Measurements from ENCODE around the gene ADAM11.

The ADAM11 gene

DNA sequence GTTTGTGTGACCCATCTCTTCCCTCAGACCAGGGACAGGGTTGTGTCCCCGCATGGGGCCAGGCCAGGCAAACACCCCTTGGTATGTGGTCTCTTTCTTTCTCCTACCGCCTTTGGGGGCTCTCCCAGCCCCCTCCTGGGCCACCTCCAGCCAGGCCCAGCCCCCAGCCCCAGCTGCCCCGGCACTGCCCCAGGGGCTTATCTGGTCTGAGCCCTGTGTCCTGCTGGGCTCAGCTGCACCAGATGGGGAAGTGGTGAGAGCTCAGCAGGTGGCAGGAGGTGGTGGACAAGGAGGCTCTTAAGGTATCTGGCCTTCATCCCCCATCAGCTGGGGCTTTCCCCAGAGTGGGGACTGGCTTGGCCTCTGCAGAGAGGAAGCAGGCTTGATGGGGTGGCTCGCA, 8.7 kb downstream of the ADAM11 start:
- no peak for TF ChIP-seq CTCF (IDR thresholded peaks at IDR 0.05; ENCODE audit: low read depth, low read length)
- Histone ChIP-seq H3K27me3 (ENCODE audit: insufficient read depth, low read depth, severe bottlenecking) (no peaks in the 10 kb centered on the region), H3K4me3 (ENCODE audit: low read depth, low read length) (no peak overlapping the region), H3K9me3 (ENCODE audit: severe bottlenecking) (no peaks in the 10 kb centered on the region), H3K27ac (peak overlapping the region; percentile 80), H3K36me3 (peaks cover 4% of the 10 kb centered on the region; the same call in 1 of the 2 replicates)
- peak; percentile 96 for DNase-seq

- TF ChIP-seq CTCF (IDR thresholded peaks at IDR 0.05; ENCODE audit: low read depth, low read length) = no peak
- Histone ChIP-seq H3K27me3 (ENCODE audit: insufficient read depth, low read depth, severe bottlenecking) (no peaks in the 10 kb centered on the region), H3K9me3 (ENCODE audit: severe bottlenecking) (no peaks in the 10 kb centered on the region), H3K27ac (peak overlapping the region; percentile 80), H3K4me3 (ENCODE audit: low read depth, low read length) (no peak overlapping the region), H3K36me3 (peaks cover 9% of the 10 kb centered on the region)
- DNase-seq = no peak
Measured at GRCh38 chr17:44768505-44769142, 9.8 kb downstream of the ADAM11 start.

GRCh38 chr17:44769230-44769629, 10.4 kb downstream of the ADAM11 start:
- peaks cover 12% of the 10 kb centered on the region for H3K36me3 ChIP-seq
- H3K9me3 ChIP-seq (ENCODE audit: severe bottlenecking) = no peaks in the 10 kb centered on the region
- H3K27ac ChIP-seq = peak overlapping the region; percentile 80
- no peak for TF ChIP-seq CTCF (IDR thresholded peaks at IDR 0.05; ENCODE audit: low read depth, low read length)
- H3K27me3 ChIP-seq (ENCODE audit: insufficient read depth, low read depth, severe bottlenecking) = no peaks in the 10 kb centered on the region
- no peak overlapping the region for H3K4me3 ChIP-seq (ENCODE audit: low read depth, low read length)
- DNase-seq = no peak

DNA sequence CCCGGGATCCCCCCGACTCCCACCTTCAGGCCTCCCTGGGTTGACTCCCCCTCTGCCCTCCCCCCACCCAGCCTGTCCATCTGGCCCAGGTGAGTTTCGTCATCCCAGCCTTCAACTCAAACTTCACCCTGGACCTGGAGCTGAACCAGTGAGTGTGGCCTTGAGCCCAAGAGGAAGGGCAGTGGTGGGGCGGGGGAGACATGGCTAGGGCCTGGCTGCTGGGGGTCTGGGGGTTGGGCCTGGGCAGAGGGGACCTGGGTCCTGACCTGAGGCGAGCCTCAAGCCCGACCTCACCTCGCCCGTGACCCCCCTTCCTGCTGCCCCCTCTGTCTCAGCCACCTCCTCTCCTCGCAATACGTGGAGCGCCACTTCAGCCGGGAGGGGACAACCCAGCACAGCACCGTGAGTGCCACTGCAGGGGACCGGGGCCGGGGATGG, 10.9 kb downstream of the ADAM11 start:
- Histone ChIP-seq H3K9me3 (ENCODE audit: severe bottlenecking) (no peaks in the 10 kb centered on the region), H3K27me3 (ENCODE audit: insufficient read depth, low read depth, severe bottlenecking) (no peaks in the 10 kb centered on the region), H3K27ac (peak overlapping the region; percentile 80), H3K36me3 (peaks cover 16% of the 10 kb centered on the region), H3K4me3 (ENCODE audit: low read depth, low read length) (no peak overlapping the region)
- DNase-seq = no peak
- no peak for TF ChIP-seq CTCF (IDR thresholded peaks at IDR 0.05; ENCODE audit: low read depth, low read length)

DNA sequence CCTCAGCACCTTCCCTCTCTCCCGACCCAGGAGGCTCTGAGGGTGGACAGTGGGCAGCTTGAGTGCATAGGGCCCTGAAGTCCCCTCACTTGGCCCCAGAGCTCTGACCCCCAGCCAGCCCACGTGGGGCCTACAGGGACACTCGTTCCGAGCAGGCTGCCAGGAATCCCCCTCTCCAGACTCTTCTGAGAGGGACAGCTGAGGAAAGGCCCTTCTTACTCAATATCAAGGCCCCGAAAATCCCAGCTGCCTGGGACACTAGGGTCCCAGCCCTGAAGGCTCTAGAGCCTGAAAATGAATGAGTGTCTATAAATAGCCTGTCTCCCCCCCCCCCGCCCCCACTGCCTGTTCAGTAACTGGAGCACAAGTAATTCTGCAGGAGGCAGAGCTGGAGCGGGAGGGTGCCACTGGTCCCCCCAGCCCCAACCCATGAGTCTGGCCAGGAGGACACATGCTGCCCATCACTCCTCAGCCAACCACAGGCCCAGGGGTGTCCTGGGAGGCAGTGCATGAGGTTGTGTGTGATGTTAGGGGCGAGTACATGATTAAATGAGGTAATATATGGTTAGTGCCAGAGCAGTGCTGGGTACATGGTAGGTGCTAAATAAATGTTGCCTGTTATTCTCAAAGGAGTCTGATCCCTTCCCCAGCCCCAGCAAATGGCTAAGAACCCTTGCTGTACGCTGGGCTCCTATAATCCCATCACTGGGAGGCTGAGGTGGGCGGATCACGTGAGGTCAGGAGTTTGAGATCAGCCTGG, 11.6 kb downstream of the ADAM11 start:
- H3K36me3 ChIP-seq = peaks cover 16% of the 10 kb centered on the region
- H3K9me3 ChIP-seq (ENCODE audit: severe bottlenecking) = no peaks in the 10 kb centered on the region
- peak overlapping the region; percentile 80 for H3K27ac ChIP-seq
- H3K4me3 ChIP-seq (ENCODE audit: low read depth, low read length) = no peak overlapping the region
- peak; percentile 76 for DNase-seq
- TF ChIP-seq CTCF (IDR thresholded peaks at IDR 0.05; ENCODE audit: low read depth, low read length) = no peak
- H3K27me3 ChIP-seq (ENCODE audit: insufficient read depth, low read depth, severe bottlenecking) = no peaks in the 10 kb centered on the region

Data from WERI-Rb-1 (cell line).